Activated T-helper 1 cell treated with anti-CD3 and anti-CD28 coated beads, Interleukin-2, amount 50 U/mL, for 16 hours (primary cell): ENCODE results near the gene TTC4.

Experiments used
- DNase-seq, 2 donors: peaks; one replicate each; pipeline ENCODE4 v3.0.0-alpha.2; 2020; ENCODE audit warnings: low read depth in 1 of 2, low spot score in 1 of 2

TTC4 gene

GRCh38 chr1:54703471-54703870 lies 12.2 kb upstream of the TTC4 start:
- DNase-seq = no peak

- no peak for DNase-seq
Measured at GRCh38 chr1:54705153-54705552, 10.5 kb upstream of the TTC4 start.

DNA sequence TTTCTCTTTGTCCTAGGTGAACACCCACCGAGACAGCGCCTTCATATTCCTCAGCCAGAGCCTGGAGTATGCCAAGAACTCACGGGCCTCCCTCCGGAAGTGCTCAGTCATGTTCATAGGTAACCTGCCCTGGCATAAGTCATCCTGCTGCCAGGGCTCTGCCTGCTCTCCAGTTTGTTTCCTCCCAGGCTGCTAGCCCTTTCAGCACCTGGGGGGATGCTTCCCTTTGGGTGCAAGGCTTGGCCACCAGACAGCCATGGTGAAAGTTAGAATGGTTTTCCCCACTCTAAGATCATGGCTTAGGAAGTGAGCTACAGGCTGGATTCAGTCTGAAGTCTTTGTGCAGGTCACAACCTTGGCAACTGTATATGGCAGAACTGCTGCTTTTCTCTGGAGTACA lies 9.2 kb upstream of the TTC4 start:
- DNase-seq = no peak

DNA sequence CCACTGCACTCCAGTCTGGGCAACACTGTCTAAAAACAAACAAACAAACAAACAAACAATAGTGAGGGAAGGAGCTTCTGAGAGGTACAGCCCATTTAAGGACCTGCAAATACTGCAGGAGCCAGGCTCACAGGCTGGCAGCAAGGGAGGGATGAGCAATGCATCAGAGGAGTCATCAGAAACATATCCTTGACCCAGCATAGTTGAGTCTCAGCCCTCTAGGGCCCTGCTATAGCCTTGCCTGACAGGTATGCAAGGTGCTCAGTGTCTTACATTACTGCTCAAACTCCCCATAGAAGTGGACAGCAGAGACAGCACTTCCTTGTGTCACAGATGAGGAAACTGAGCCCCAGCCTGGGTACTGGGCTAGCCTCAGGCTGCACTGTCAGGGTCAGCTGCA lies 7.3 kb upstream of the TTC4 start:
- no peak for DNase-seq

GRCh38 chr1:54709547-54710292 lies 5.9 kb upstream of the TTC4 start:
- DNase-seq = no peak

GRCh38 chr1:54710434-54710833 lies 5.2 kb upstream of the TTC4 start:
- no peak for DNase-seq

DNA sequence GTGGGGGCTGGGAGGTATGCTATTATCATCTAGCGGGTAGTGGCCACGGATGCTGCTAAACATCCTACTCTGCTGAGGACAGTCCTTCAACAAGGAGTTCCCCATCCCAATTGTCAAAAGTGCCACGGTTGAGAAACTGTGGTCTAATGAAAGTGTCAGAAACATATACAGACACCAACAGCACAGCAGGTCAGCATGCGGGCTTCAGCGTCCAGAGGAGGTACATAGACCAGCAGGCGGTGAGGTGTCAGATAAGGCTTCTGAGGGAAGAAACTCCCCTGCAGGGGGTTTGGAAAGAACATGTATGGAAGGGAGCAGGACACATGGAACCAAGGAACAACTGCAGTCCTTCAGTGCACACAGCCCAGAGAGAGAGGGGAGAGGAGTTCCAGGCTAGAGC lies 4.8 kb upstream of the TTC4 start:
- no peak for DNase-seq

DNA sequence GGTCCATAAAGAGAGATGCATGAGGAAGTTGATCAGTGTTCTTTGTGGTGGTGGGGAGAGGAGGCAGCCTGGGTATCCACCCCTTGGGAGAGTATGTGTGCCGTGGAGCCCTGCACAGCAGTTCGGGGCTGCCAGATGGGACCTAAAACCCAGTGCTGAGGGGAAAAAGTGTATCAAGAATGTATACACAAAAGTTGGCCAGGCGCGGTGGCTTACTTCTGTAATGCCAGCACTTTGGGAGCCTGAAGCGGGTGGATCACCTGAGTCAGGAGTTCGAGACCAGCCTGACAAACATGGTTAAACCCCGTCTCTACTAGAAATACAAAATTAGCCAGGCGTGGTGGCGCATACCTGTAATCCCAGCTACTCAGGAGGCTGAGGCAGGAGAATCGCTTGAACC lies 4.1 kb upstream of the TTC4 start:
- no peak for DNase-seq

GRCh38 chr1:54714881-54715492 lies 674 bp upstream of the TTC4 start:
- no peak for DNase-seq

- DNase-seq = no peak
Measured at GRCh38 chr1:54716299-54717047, 812 bp downstream of the TTC4 start.

- DNase-seq = no peak
Measured at GRCh38 chr1:54721719-54722118, 6.1 kb downstream of the TTC4 start.

DNA sequence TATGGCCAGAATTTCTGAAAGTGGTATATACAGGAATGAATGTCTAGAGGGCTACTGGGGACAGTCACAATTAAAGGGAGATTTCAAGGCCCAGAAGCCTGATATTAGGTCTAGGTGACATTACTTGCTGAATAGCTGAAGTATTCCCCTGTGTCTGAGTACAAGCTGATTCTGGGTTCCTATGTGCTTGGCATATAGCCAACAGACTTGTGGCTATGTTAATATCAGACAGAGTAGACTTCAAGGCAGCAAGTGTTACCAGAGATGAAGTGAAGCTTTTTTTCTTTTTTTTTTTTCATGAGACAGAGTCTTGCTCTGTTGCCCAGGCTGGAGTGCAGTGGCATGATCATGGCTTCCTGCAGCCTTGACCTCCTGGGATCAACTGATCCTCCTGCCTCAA lies 8.3 kb downstream of the TTC4 start:
- no peak for DNase-seq

DNA sequence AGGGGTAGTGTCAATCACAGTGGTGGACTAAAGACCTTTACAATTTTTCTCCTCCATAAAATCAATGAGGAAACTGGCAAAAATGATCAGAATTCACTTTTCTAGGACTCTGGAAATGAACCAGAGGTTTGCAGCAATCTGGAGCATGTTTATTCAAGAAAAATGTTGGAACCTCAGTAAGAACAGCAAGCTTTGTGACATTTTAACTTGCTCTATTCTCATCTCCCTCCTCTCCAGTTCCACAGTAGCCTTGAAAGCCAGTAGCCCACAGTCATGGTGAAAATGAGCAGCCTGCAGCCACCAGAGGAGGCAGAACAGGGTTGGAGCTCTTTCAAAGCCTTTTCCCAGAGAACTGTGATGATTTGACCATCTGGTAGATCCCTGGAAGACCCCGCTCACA lies 9.1 kb downstream of the TTC4 start:
- DNase-seq = no peak

GRCh38 chr1:54728027-54728426 lies 12.4 kb downstream of the TTC4 start:
- no peak for DNase-seq

DNA sequence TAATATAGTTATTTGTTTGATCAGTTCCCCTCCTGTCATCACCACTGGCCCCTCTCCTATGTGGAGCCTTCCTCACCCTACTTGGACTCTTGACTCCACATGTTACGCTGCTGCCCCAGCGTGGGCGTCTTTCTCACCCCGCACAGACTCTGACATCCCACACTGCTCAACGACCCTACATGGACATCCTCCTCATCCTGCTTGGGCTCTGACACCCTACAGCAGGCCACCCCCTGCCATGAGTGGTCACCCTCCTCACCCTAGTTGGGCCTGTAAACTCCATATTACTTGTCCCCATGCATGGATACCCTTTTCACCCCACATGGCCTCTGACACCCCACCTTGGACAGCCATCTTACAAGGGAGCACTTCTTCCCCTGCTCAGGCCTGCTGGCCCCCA lies 21.0 kb downstream of the TTC4 start:
- no peak for DNase-seq

- DNase-seq = no peak
Measured at GRCh38 chr1:54738244-54738643, 22.6 kb downstream of the TTC4 start.

DNA sequence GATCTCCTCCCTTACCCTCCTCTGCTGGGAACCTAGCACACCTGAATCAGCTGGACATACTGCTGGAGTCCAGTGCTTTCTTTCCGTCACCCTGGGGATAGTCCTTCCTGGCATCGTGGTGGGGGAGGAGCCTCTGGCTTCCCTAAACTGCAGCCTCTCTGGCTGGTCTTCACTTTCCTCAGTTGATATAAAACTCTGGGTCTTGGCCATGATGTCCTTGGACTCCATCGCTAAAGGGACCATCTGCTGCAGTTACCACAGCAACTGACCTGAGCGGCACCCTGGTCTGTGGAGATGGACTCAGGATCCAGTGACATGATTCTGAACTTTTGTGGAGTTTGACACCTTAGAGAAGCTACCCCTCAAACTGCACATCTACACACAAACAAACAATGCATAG lies 25.9 kb downstream of the TTC4 start:
- no peak for DNase-seq

DNA sequence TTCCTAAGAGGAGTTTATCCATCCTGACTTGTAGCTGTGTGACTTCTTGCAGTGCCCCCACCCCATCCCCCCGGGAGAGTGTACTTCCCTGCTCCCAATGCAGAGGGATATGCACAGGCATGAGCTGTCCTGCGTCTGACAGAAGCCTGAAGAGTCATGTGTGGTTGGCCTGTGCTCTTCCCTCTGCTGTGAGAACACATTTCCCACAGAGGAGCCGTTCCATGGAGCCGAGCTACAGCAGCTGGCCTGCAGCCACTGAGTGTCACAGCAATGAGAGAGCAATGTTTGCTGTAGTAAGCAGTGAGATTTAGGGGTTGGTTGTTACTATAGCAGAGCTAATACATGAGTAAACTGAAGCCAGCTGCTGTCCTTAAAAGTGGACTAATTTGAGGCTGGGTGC lies 26.6 kb downstream of the TTC4 start:
- no peak for DNase-seq

DNA sequence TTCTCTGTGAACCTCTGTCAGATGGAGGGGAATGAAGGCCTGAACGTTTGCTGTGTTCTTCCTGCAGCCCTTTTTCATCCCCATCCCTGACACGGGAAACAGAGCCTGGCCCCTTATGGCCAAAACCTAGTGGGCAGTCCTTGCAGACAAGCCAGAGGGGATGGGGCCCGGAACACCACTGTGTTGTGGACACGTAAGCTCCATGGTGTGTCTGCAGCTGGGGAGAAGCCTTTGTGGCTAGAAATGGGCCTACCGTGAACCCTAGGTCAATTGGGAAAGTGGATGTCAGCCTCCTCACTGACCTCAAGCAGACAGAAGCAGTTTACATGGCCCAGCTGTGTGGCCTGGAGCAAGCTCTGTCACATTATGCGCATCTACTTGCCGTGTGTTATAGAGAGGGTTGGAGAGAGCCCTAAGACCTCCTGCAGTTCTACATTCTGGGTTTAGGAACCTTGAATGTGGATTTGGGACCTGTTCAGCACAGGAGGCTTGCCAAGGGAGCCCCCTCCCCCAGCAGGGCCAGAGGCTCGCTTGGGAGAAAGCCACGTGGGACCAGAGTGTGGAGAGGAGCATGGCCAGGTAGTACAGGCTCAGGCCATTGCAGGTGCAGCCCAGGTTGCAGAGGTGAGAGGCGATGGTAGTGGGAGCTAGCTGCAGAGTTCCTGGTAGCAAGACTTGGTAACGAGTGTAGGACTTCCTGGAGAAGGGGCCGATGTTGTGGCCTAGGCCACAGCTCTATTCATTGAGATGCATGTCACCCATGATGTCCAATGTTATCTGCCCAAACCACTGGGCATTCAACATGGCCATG lies 28.0 kb downstream of the TTC4 start:
- no peak for DNase-seq

DNA sequence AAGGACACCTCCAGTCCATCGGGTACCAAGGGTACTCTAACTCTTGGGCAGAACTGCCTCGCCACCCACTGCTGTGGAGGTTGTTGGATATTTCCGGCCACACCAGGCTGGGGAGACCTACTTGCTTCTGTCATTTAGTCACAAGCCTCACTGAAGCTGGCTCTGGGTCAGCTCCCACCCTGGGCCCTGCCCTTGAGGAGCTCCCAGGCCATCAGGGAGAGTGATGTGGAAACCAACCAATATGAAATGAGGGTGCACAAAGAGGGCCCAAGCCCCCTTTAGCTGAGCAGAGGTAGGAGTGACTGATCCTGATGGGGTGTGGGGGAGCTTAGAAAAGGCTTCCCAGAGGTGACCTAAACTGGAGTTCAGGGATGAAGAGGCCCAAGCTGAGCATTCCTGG lies 29.0 kb downstream of the TTC4 start:
- no peak for DNase-seq

DNA sequence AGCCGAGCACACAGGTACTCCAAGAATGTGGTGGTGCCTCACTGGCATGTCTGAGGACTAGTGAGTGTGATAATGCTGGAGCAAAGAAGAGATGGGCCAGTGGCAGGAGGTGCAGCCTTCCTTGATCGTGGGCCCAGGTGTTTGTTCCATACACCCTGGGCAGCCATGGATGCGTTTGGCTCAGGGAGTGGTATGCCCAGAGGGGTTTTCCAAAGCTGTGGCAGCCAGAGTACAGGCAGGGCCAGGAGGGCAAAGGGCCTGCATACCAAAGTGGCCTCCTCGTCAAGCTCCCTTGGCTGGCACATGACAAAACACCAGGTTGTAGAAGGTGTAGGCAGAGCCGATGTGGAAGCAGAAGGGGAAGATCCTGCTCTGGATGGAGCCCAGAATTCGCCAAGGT lies 29.6 kb downstream of the TTC4 start:
- DNase-seq = no peak

DNA sequence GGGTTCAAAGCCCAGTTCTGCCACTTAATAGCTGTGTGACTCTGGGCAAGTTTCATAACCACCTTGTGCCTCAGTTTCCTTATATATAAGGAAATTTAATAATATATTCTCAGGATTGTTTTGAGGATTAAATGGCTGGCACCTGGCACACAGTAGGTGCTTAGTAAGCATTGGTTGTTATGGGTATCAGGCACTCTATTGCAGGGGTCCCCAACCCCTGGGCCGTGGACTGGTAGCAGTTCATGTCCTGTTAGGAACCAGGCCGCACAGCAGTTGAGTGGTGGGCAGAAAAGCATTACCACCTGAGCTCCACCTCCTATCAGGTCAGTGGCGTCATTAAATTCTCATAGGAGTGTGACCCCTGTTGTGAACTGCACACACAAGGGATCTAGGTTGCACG lies 30.2 kb downstream of the TTC4 start:
- no peak for DNase-seq
